Measurements from ENCODE around the gene IFI35. TPM values are rescaled to one million over a fixed set of nuclear protein-coding genes. Genes with fewer than 3 reads are reported as not detected.
A peak's percentile ranks its signal among the peaks of the same experiment; 100 is the strongest.

Gene IFI35
- total and polyA plus RNA-seq, 9 of the 15 experiments (the other 6 are each of a cell fraction or from before 2014, with no cell fraction given): 4.4 to 13.1 (median 10.2) TPM

- TF ChIP-seq MLLT1 (IDR thresholded peaks at IDR 0.05) (peak in 1 of 2 experiments; percentile 64; a peak in 2 of 4 replicates), BCOR (IDR thresholded peaks at IDR 0.05) (peak; percentile 60), JUN (IDR thresholded peaks at IDR 0.05; ENCODE audit: borderline replicate concordance, low read depth, low read length) (peak; percentile 94), JUN (CRISPR knock-in tag; IDR thresholded peaks at IDR 0.05; ENCODE audit: borderline replicate concordance) (no peak)
Observed at GRCh38 chr17:43020789-43021740, 14.5 kb downstream of the IFI35 start (continued).

- H3K79me2 ChIP-seq (ENCODE audit: control insufficient read depth, insufficient read depth, low read length): peaks cover 40% of the 10 kb centered on the region
- H3K9me1 ChIP-seq (ENCODE audit: control insufficient read depth, insufficient read depth, low read length): peaks cover 10% of the 10 kb centered on the region
- H3K4me2 ChIP-seq (ENCODE audit: insufficient read depth, low read length): peak within 1 kb of the TSS; percentile 99
- ChIA-PET POLR2A (interaction anchor here (0.6 to 6.7 kb wide), 5 partner anchors 9 to 1005 kb away, joined by 3 to 79 read pairs (median 7); partner anchors contain the start of gene RPL27), CTCF (ENCODE audit: low intra/inter-chr PET ratio) (no interaction called here)
- H4K20me1 ChIP-seq (replicated peaks; ENCODE audit: control insufficient read depth, insufficient read depth, low read length): peaks cover 6% of the 10 kb centered on the region; the same call in 1 of the 2 replicates
- DNase-seq (ENCODE audit: extremely low read depth in 1 of 4, low spot score in 3 of 4) (peak; percentile 71 to 91 (median 77)), FAIRE-seq (peak; percentile 62), ATAC-seq (peak; percentile 75)
- intact Hi-C loops (cut with micrococcal nuclease): no loop called here
- H3K4me3 ChIP-seq: peak within 1 kb of the TSS; percentile 87
- H3K36me3 ChIP-seq (ENCODE audit: control insufficient read depth, insufficient read depth, low read length): peaks cover 21% of the 10 kb centered on the region; the same call in 2 of the 3 replicates
- 2% methylated on average over 57 of the region's 80 CpGs for WGBS (ENCODE audit: insufficient coverage, low coverage, missing lambda C conversion rate)
- peaks cover 27 to 61% of the 10 kb centered on the region in 2 experiments for H3K4me1 ChIP-seq (replicated peaks in 1 of 2; ENCODE audit: control insufficient read depth in 2 of 2, insufficient read depth in 2 of 2, low read length in 2 of 2)
- no TSS peak for BruUV-seq (replicated peaks)
- peak within 1 kb of the TSS; percentile 68 to 96 for H3K9ac ChIP-seq (ENCODE audit: insufficient read depth in 1 of 2, low read depth in 2 of 2, low read length in 2 of 2)
- no peaks in the 10 kb centered on the region for H3K27me3 ChIP-seq (ENCODE audit: control insufficient read depth in 2 of 2, insufficient read depth in 2 of 2, low read length in 2 of 2)
- peak within 1 kb of the TSS; percentile 83 for H3K27ac ChIP-seq (ENCODE audit: extremely low read depth, low read depth, low read length)
- no peaks in the 10 kb centered on the region for H3K9me3 ChIP-seq (replicated peaks; ENCODE audit: control insufficient read depth, insufficient read depth, low read depth, low read length)
- in situ Hi-C loops (cut with MboI): no loop called here
- H2AFZ ChIP-seq (ENCODE audit: low read depth, low read length): peak within 1 kb of the TSS; percentile 94
- TF ChIP-seq TRIM24 (IDR thresholded peaks at IDR 0.05) (no peak), CAMTA2 (CRISPR knock-in tag; conservative IDR thresholded peaks at IDR 0.05) (0 out of 2 replicates have a peak, but pooled peaks have one; percentile 27), MCM7 (IDR thresholded peaks at IDR 0.05) (no peak), SAFB (IDR thresholded peaks at IDR 0.05; ENCODE audit: borderline replicate concordance, low read depth, low read length) (peak; percentile 79), ZNF395 (CRISPR knock-in tag; IDR thresholded peaks at IDR 0.05) (peak; percentile 74; the same call in 1 of the 2 replicates), MECOM (CRISPR knock-in tag; IDR thresholded peaks at IDR 0.05) (no peak), HMGXB4 (CRISPR knock-in tag; IDR thresholded peaks at IDR 0.05) (0 out of 2 replicates have a peak, but pooled peaks have one; percentile 35), SMAD4 (CRISPR knock-in tag; conservative IDR thresholded peaks at IDR 0.05) (peak; percentile 62; the same call in 1 of the 2 replicates), ZNF143 (CRISPR knock-in tag; IDR thresholded peaks at IDR 0.05) (no peak)
Observed at GRCh38 chr17:43021741-43022512, 15.3 kb downstream of the IFI35 start, which contains the start of gene VAT1. Gene VAT1, minus strand, starts transcription at chr17:43022385. Its CDS starts 63 bp downstream, at chr17:43022322.
